DND-41 (cell line): ENCODE results near the gene DNMBP.

Source experiments
- EZH2 ChIP-seq: IDR thresholded peaks from 3 replicates; pipeline ENCODE4 v1.6.1; 2012; ENCODE audit warnings: borderline replicate concordance, low read depth, mild to moderate bottlenecking, moderate library complexity, low read length, inconsistent platforms; ENCODE audit not compliant: severe bottlenecking
- TF ChIP-seq, protein P1 (sequence below): IDR thresholded peaks from 2 replicates; pipeline ENCODE4 v1.5.1; 2012; ENCODE audit warnings: borderline replicate concordance, low read length, moderate library complexity, mild to moderate bottlenecking; ENCODE audit not compliant: poor library complexity, severe bottlenecking; ENCODE audit errors: extremely low read depth

DNA sequence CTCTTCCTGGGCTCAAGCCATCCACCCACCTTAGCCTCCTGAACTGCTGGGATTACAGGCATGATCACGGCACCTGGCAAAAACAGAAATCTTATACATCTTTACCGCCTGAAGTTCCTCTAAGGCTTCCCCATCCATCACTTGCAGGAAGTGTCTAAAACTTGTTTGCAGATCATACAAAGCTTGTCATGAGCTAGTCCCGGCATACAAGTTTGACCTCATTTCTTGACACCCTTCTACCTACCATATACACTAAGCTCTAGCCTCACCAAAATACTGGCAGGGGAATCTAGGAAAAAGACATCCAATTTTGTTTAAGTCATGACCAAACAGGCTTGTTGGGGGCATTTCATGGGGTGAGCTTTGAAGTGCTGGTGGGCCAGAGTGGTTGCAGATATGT lies 14.5 kb downstream of the DNMBP start:
- TF ChIP-seq, protein P1, sequence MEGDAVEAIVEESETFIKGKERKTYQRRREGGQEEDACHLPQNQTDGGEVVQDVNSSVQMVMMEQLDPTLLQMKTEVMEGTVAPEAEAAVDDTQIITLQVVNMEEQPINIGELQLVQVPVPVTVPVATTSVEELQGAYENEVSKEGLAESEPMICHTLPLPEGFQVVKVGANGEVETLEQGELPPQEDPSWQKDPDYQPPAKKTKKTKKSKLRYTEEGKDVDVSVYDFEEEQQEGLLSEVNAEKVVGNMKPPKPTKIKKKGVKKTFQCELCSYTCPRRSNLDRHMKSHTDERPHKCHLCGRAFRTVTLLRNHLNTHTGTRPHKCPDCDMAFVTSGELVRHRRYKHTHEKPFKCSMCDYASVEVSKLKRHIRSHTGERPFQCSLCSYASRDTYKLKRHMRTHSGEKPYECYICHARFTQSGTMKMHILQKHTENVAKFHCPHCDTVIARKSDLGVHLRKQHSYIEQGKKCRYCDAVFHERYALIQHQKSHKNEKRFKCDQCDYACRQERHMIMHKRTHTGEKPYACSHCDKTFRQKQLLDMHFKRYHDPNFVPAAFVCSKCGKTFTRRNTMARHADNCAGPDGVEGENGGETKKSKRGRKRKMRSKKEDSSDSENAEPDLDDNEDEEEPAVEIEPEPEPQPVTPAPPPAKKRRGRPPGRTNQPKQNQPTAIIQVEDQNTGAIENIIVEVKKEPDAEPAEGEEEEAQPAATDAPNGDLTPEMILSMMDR = no peak
- TF ChIP-seq EZH2 = no peak
